ENCODE results near the gene EEFSEC. TPM values are rescaled to one million over a fixed set of nuclear protein-coding genes. Genes with fewer than 3 reads are reported as not detected.
A peak's percentile ranks its signal among the peaks of the same experiment; 100 is the strongest.

The EEFSEC gene
- total RNA-seq, 1 donor from 2014 or later, result 2.2 TPM

DNA sequence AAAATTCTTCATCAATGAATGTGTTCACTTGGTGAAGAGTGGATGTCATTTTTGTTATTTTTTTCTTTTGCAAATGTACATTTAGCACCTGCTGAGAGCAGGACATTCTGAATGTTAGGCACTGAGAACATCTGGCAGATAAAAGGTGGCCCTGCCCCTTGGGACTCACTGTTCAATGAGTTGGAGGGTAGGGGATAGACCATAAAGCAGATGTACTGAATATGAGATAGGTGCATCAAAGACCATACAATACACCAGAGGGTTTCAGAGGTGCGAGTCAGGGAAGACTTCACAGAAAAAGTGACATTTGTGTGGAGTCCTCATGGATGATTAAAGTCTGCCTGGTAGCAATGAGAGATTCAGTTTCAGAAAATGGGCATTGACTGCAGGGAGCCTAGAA, 34.2 kb downstream of the EEFSEC start:
- no peak for DNase-seq

DNA sequence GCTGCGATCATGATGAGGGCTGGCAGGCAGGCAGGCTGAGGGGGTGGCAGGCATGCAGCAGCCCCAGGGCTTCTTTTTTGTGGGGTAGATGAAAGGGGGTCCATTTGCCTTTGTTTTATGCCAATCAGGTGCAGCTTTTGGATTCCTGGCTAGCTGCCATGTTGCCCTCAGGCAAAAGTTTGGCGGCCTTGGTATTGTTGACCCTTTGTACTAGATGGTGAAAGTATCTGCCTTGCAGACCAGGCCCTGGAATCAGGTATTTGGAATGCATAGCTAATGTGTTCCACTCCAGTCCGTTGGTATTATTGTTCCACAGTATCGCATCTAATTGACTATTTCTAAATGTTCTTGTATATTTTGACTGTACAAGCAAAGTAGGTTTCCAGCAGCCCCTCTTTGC, 35.0 kb downstream of the EEFSEC start:
- DNase-seq, result no peak

DNA sequence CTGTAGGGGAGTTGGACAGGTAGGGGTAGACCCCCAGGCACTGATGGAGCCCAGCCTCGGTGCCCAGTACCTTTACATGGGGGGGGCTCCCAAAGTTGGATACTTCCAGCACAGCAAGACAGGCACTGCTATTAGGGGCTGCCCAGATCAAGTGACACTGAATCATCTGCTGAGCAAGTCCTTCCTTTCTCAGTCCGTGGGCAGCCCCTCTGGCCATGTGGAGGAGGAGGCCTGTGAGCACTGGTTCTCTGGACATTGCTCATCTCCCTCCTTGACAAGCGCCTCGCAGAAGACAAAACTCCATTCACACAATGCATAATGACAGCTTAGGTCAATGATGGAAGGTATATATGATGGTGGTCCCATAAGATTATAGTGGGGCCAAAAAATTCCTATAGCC, 35.7 kb downstream of the EEFSEC start:
- DNase-seq, result no peak

DNA sequence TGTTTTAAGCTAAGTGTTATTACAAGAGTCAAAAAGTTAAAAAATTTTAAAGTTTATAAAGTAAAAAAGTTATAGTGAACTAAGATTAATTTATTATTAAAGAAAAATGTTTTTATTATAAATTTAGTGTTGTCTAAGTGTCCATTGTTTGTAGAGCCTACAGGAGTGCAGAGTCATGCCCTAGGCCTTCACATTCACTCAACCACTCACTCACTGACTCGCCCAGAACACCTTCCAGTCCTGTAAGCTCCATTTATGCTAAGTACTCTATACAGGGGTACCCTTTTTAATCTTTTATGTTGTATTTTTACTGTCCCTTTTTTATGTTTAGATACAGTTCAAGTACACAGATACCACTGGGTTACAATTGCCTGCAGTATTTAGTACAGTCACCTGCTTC, 37.2 kb downstream of the EEFSEC start:
- DNase-seq, result no peak

DNA sequence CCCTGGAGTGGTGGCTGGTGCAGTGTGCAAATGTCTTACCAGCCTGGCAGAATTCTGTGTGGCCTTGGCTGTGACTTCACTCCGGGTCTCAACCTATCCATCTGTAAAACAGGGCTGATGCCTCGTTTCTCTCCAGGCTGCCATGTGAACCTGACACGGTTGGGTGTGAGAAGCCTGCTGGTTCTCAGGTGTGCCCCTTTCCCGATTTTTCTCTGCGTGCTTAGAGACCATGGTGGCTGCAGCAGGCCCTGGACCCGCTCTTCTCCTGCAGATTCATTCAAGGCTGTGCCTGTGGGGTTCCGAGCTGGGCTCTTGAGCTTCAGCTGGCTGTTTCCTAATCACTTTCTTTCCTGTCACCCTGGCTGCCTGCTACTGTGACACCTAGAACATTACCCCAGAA, 38.9 kb downstream of the EEFSEC start:
- DNase-seq, result no peak

DNA sequence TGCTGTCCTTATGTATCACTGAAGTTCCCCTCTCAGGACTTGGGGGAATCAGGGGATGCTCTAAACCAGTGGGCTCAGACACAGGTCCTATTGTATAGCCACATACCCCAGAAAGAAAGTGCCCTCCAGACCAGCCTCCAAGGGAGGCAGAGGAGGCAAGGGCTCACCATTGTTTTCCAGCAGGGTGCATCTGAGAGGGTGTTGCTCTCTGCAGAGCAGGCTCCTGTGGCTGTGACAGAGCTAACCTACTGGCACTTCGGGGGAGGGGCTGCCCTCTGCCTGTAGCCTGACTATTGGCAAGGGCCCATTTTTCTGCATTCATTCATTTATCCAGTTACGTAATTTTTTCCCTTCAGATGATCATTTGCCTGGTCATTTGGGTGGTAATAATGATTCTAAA, 39.9 kb downstream of the EEFSEC start:
- no peak for DNase-seq

DNA sequence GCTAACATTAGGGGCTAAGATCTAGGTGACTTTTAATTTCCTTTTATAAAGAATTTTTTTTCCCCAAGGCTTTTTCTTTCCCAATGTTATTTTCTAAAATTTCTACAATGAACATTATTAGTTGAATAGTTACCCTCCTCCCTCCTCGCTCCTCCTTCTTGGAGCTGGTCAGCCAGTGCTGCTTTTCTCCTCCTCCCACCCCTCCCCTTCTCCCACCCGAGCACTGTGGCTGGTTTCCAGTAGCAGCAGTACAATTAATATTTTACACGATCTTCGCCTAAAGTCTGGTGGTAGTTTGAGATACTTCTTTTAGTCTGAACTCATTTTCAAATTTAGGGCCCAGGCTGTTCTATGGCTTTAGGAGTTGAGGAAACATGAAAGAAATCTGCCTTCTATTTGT, 41.6 kb downstream of the EEFSEC start:
- DNase-seq, result no peak

DNA sequence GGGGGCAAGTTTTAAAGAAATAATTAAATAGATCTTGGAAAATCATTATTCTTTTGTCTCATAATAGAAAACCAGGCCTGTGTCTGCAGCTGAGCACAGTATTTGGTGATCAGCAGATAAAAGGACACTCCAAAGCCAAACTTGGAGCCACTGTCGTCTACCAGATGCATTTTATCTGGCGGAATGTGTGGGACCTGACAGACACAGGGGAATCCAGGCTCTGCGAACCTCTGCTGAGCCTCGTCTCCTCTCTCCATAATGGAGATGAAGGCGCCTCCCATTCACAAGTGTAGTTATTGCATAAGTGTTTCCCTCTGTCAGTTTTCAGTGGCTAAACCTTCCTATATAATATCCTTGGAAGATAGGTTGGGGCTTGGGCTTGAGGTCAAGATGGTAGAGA, 42.1 kb downstream of the EEFSEC start:
- no peak for DNase-seq

DNA sequence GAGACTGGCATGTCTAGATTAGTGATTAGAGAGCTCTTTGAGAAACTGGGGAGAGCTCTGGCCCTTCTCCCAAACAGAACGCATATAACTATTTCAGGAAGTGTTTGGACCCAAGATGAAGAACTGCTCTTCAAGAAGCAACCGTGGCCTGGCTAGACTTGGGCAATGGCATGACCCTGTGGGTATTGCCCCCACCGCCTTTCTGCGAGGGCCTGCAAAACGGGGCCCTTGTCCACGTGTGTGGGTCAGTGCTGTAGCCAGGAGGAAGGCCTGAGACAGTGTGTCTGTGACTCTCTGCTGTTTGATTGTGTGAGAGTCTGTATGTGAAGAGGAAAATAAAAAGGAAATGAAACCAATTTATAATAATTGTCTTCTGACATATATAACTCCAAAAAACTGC, 42.5 kb downstream of the EEFSEC start:
- no peak for DNase-seq

DNA sequence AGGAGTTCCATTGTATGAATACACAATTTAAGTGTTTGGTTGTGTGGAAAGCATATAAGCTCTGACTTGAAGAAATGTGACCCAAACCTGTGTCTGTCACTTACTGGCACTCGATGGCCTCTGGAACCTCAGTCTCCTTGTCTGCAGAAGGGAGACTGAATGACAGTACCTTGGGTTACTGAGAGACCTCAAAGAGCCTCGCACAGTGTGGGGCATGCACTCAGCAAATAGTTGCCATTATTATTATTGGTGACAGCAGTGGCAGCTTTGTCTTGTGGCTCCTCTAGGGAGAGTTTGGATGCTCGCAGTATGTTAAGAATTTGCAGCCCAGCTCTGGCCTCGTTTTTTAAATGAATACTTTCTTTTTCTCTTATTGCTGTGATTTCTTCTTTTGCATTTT, 43.4 kb downstream of the EEFSEC start:
- DNase-seq, result no peak

DNA sequence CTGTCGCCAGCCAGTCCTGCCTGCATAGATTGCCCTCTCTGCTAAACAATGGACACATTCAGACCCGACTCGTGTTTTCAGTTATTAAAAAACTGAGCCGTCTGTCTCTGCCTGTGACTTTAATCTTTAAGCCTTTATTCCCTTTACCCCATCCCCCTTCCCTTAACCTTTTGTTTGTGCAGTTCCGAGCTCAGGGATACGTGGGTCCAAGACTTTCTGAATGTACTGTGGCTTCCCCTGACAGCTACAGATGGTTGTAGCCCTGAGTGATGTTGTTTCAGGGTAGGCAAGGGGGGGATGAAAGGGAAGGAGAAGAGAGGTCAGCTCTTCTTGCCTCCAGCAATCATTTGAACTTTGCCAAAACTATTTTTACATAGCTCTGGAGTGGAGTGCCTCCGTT, 44.6 kb downstream of the EEFSEC start:
- DNase-seq, result no peak

DNA sequence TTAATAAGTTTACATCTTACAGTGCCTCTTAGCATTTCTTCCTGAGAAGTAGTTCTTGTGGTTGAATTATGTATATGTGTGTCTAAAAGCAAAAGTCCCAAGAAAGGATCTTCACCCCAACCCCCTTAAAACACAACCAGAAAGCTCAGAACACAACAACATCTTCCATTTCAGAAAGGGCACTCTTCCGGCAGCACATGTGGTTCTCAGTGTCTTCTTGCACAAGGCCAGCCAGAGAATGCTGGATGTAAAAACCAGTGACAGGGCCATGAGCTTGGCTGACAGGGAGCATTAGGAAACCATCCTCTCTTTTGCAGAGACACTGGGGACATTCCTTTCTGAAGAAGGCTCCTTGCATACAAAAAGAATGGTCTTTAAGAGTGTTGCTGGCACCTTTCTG, 45.0 kb downstream of the EEFSEC start:
- DNase-seq, result no peak

DNA sequence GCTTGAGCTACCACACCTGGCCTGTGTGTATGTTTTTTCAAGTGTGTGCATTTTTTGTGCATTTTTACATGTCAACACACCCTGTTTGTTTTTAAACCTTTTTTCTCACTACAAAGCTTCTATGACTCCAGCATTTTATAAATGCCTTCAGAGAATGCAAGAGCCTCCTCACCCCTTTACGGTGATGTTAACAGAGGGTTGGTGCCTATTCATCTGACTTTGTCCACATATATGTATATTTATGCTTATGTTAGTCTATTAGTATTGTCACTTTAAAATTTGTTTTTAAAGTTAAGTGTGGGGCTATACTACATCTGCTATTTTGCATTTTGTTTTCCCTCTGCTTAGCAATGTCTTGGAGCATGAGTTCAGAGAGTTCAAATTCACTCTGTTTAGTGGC, 45.8 kb downstream of the EEFSEC start:
- no peak for DNase-seq

DNA sequence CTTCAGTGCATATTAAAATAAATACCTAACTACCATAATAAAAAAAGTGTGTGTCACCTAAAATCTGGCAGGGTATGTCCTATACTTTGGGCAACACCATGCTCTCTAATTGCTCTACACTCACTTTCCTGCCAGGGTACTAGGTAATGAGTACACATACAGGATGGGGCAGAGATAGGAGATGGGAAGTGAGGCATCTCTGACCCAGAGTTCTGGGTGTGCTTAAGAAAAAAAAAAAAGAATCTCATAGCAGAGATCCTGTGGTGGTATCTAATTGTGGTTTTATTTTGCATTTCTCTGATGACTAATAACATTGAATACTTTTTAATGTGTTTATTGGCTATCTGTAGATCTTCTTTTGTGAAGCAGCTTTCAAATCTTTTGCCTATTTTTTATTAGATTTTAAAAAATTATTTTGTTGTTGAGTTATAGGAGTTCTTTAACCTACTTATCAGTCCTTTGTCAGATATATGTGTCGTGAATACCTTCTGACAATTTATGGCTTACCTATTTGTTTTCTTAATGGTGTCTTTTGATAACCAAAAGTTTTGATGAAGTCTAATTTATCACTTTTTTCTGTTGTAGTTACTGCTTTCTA, 48.0 kb downstream of the EEFSEC start:
- no peak for DNase-seq

DNA sequence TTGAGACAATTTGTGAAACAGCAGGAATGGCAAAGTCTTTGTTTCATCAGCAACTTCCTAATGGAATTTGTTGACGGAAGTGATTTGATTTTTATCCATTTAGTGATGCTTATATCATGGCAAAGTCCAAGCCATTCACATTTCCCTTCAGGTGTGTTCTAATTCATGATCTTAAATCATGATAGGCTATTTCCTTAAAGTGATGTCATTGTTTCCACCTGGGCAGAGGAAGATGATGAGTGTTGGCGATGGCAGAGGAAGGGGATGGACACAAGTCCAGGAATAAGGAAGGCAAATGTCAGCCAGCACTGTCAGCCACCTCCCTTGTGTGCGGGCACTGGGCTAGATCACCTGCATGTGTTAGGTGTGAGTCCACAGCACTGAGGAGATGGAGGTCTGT, 49.9 kb downstream of the EEFSEC start:
- no peak for DNase-seq

DNA sequence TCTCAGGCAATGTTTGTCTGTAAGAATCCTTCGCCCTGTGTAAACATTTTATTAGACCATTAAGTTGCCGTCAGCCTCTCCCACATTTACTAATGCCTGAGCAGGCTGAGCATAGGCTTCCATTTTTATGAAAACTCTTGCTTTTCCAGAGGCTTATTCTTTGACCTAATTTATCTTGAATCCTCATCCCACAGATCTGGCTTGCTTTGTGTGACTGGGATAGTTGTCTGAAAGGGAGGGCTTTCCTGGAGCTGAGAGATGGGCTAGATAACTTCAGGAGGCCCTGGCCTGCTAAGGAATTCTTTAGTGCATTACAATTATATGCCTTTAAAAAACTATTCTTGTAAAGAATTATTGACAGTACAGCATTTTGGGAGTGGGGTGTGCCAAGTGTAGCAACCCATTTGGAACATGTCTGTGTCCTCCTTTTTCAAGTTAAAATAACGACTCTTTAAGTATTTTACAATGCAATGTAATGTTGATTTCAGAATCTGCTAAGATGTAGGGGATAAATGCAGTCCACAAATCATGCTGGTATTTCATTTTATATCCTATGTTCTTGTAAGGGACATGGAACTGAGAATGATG, 52.4 kb downstream of the EEFSEC start:
- no peak for DNase-seq

DNA sequence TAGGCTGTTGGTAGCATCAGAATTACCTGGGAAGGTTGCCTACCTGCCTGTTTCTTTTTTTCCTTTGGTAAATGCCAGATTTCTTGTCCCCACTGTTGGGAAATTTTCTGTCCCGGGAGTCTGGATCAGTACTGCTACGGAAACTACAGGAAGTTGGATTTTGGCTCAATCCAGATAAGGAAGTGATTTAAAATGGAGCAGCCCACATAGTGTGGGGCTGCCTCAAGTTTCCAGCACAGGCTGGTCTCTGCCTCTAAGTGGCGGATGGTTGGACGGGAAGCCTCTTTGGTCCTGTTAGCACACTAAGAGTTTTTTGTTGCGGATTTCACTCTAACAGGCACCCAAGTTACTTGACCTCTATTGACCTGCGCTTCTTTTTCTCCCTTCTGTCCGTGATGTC, 54.7 kb downstream of the EEFSEC start:
- DNase-seq, result peak; percentile 20

DNA sequence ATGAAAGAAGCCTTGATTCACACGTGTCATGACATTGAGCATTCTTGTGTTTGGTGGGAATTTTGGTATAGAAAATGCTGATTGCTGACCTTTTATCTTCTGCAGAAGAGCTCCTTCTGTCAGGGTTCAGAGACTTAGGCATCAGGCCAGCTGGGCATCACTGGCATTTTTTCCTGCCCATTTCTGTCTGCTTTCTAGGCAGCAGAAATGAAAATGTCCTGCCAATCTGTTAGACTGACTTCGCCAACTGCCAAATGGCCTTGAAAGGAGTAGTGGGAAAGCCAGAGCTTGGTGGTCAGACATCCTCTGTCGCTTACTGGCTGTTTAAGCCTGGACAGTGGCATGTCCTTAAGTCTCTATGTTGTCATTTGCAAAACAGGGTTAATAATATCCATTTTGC, 57.4 kb downstream of the EEFSEC start:
- no peak for DNase-seq

DNA sequence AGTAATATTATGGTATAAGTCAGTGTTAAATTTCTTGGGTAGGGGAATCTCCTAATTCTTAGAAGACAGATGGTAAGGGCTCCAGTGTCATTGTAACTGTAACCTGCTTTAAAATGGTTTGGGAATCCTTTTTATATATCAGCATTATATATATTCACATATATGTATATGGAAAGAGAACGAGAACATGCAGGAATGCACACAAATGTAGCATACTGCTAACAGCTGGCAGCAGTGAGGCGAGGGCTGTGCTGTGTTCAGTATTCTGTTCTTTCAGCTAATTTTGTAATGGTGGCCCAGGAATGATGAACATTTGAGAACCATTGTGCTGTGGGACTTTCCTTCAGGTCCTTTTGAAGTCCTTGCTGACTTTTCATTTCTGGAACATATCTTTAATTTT, 60.8 kb downstream of the EEFSEC start:
- no peak for DNase-seq

DNA sequence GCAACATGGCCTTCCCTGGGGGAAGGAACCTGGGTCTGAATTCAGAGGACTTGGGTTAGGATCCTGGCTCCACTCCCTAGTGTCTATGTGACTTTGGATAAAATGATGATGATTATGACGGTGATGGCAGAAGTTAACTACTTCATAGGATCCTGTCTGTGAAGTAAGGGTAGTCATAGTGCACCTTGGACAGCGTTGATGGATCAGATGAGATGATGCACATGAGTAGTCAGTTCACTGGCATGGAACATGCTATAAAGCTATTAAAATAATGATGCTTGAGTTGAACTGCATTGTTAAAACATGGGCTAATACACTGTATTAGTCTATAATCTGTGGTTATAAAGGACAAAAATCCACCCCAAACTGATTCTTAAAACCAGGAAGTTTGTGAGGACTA, 62.0 kb downstream of the EEFSEC start:
- no peak for DNase-seq

DNA sequence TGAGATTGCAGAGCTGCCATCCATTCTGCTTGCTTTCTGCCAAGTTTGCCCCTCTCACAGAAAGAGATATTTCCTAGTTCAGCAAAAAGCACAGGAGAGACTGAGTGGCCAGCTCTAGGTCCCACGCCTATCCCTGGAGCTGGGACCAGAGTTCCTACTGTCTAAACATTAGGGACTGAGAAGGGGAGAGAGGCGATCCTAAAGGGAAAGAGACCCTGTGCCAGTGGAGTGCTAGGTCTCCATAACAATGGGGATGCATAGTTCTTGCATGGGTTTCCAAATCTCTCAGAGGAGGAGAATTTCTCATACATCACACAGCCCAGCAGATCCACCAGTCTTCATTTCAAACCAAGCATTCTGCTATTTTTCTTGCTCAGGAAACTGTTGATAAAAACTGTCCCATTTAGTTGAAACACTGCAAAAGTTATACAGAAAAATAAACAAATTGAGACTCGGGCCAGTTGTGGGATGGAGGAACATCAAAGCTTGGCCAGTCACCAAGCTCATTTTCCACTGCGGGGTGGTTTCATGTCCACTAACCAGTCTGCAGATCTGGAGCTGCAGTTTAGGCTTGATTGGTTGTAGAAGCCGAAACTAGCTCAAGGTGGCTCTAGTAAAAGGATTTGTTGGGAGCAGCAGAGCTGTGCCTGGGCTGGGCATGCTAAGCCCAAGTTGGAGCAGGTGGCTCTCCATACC, 62.7 kb downstream of the EEFSEC start:
- DNase-seq, result no peak

DNA sequence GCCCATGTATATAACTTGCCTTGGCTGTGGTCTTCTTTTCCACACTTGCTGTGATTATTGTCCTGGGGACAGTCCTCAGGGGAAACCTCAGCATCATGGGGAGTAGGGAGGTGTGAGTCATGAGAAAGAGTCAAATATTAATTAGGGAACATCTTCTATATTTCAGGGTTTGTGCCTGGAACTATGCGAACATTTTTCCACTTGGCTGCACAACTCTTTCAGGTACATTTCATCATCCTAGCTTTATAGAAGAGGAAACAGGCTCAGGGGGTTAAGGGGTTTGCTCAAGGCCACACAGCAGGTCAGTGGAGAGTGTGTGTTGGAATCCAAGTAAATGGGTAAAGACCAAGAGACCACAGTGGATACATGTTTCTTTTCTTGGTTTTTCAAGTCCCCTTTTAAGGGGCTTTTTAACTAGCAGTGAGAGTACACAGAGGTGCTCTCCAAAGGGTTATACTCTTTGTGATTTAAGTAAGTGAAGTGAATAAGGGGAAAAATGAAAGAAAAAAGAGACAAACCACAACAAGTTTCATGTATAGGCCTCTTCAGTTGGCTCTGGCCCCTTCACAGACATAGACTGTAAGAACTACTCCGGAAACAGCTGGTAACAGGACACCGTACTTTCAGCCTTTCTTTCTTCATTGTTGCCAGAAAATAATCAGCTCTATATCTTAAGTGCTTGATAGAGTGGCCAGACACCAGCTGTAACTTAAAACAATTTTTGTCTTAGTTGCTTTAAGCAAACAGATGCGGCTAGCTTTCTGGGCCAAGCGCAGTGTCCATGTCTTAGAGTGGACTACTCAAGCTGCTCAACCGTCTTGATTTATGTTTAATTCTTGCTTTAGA, 64.6 kb downstream of the EEFSEC start:
- DNase-seq, result no peak

DNA sequence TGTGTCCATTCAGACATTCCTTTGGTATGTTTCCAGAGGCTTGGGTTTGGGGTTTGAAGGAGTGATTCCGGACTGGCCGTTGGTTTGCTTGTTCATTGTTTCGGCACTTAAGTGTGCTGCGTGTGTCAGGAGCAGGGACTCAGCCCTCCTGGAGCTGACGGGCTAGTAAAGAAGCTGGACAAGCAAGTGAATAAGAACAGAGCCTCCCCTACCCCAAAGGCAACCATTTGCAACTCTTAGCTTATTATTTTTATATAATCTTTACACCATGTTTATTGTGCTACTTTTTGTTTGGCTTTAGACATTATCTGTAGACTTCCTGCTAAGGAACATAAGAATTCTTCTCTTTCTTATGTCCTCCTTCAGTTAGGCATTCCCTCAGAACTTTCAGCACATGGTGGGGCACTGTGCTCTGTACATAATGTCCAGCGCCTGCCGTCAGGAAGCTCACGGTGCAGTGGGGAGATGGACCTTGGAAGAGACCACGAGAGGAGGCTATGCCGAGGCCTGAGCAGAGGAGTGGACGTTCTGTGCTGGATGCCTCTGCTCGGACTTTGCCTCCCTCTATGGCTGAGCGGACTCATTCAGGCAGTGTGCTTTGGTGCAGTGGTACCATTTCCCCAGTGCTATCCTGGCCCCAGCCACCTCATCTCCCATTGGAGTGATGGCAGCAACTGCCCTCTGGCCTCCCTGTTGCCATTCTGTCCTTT, 65.4 kb downstream of the EEFSEC start:
- no peak for DNase-seq
